K562 (cell line): ENCODE data around the gene ENDOU. TPM values are rescaled to one million over a fixed set of nuclear protein-coding genes. Genes with fewer than 3 reads are reported as not detected.
A peak's percentile ranks its signal among the peaks of the same experiment; 100 is the strongest.

Source experiments
- CHD2 ChIP-seq: IDR thresholded peaks from 2 replicates; pipeline ENCODE4 v1.6.1; 2011; ENCODE audit warnings: low read depth, low read length
- KLF10 ChIP-seq: fragments of 250-450 bp; sonication (Bioruptor Pico); IDR thresholded peaks from 2 replicates; pipeline ENCODE4 v1.6.1; 2021; ENCODE audit warnings: matching md5 sums
- RBM34 ChIP-seq: fragments of 200-400 bp; formaldehyde crosslinking; IDR thresholded peaks from 2 replicates; pipeline ENCODE4 v1.6.1; 2018; ENCODE audit warnings: low read length, borderline replicate concordance; ENCODE audit not compliant: insufficient read depth
- SNIP1 ChIP-seq: fragments of 450-650 bp; IDR thresholded peaks from 2 replicates; pipeline ENCODE4 v1.7.1; 2017; ENCODE audit warnings: low read depth, mild to moderate bottlenecking
- TAF9B ChIP-seq: fragments of 450-650 bp; IDR thresholded peaks from 2 replicates; pipeline ENCODE4 v1.6.1; 2018; ENCODE audit warnings: mild to moderate bottlenecking; ENCODE audit not compliant: partially characterized antibody
- TBP ChIP-seq: optimal IDR thresholded peaks from 2 replicates; pipeline ENCODE3; 2011; ENCODE audit warnings: low read depth, low read length, improper control_type of control experiment
- ZNF707 ChIP-seq: fragments of 250-450 bp; sonication (Bioruptor Pico); conservative IDR thresholded peaks from 2 replicates; pipeline ENCODE4 v1.8.0; 2022; ENCODE audit warnings: inconsistent platforms, mild to moderate bottlenecking, moderate library complexity
- ZNF764 ChIP-seq: fragments of 250-450 bp; sonication (Bioruptor Pico); IDR thresholded peaks from 2 replicates; pipeline ENCODE4 v1.4.0; 2020; ENCODE audit warnings: low read depth, mild to moderate bottlenecking, moderate library complexity
- polyA plus RNA-seq, 8 experiments: library from polyadenylated mRNA; depleted of rRNA in 4 of 8; stranded (reverse) in 5 of 8; unstranded in 3 of 8; fragments of >200 nt; fragmentation: Nextera tagmentation in 2 of 8; fragmentation: Illumina TruSeq in 1 of 8; extraction: Ambion mirVana in 2 of 8; extraction: Trizol in 1 of 8; gene quantifications; 2 replicates each; pipeline versions ENCODE4 v1.2.1 to v1.2.3, GENCODE V29; 2011 to 2014; ENCODE audit warnings: inconsistent platforms in 1 of 8, missing spikeins in 1 of 8
- total RNA-seq, 7 experiments: library from RNA; depleted of rRNA in 6 of 7; stranded (reverse); fragments of >200 nt in 6 of 7; fragmentation: Illumina TruSeq in 2 of 7; extraction: Trizol in 2 of 7; gene quantifications; 2 replicates each; pipeline versions ENCODE4 v1.2.1 to v1.2.3, GENCODE V29; 2011 to 2021; ENCODE audit warnings: low replicate concordance in 1 of 7
- TF ChIP-seq, protein P1 (sequence below): fragments of 450-650 bp; formaldehyde crosslinking; IDR thresholded peaks from 2 replicates; pipeline ENCODE4 v1.4.0; 2020; ENCODE audit warnings: mild to moderate bottlenecking, mixed read lengths
- TF ChIP-seq, protein P2 (sequence below): fragments of 250-450 bp; sonication (Bioruptor Pico); IDR thresholded peaks from 2 replicates; pipeline ENCODE4 v1.9.0; 2021; ENCODE audit warnings: mild to moderate bottlenecking, inconsistent platforms
- TF ChIP-seq, protein P3 (sequence below): sonication (generic); formaldehyde crosslinking; IDR thresholded peaks from 2 replicates; pipeline ENCODE4 v1.8.1; 2023; ENCODE audit warnings: missing genetic modification reagents, mild to moderate bottlenecking, borderline replicate concordance
- TF ChIP-seq, protein P4 (sequence below): fragments of 250-450 bp; sonication (Bioruptor Pico); IDR thresholded peaks from 2 replicates; pipeline ENCODE4 v1.5.0; 2020; ENCODE audit warnings: mild to moderate bottlenecking, borderline replicate concordance

The ENDOU gene
- total and polyA plus RNA-seq, 9 of the 15 experiments (the other 6 are each of a cell fraction or from before 2014, with no cell fraction given): 0.03 TPM; not detected in 8

DNA sequence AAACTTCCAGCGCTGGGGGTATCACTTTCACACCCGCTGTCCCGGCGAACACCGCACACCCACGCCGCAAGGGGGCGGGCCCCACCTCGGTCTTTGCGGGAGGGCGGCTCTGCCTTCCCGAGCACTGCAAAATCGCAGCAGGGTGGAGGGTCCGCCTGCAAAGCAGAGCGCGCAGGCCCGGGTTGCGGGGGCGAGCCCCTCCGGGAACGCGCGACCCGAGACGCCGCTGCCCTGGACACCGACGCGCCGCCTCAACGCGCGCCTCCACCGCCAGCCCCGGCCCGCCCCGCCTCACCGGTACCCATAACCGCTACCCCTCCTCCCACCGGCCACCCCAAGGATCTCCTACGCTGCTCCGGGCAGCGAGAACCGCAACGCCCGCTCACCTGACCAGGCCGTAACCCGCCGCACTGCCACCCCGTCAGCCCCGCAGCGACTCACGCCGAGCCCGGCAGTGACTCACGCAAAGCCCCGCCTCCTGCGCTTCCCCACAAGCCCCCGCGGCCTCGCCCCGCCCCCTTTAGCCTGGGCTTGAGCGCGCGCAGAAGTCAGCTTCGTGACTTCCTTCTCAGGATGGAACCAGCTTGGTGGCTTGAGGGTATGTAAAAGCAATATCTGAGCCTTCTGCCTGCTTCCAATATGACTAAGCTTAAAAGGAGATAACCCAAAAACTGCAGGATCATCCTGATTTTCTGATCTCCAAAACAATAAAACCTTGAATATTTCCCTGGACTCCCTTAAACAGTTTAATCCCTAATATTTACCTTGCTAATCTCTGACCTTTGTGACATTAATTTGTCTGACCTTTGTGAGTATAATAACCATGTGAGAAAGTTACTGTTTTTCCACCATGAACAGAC, 19.5 kb downstream of the ENDOU start, which contains the start of gene RPAP3 (continued):
- TF ChIP-seq ZNF764 (CRISPR knock-in tag) (no peak), SNIP1 (no peak), TBP (peak; percentile 89), ZNF707 (no peak), RBM34 (no peak), TAF9B (peak; percentile 72), KLF10 (CRISPR knock-in tag) (no peak), CHD2 (no peak)
- TF ChIP-seq, protein P1, sequence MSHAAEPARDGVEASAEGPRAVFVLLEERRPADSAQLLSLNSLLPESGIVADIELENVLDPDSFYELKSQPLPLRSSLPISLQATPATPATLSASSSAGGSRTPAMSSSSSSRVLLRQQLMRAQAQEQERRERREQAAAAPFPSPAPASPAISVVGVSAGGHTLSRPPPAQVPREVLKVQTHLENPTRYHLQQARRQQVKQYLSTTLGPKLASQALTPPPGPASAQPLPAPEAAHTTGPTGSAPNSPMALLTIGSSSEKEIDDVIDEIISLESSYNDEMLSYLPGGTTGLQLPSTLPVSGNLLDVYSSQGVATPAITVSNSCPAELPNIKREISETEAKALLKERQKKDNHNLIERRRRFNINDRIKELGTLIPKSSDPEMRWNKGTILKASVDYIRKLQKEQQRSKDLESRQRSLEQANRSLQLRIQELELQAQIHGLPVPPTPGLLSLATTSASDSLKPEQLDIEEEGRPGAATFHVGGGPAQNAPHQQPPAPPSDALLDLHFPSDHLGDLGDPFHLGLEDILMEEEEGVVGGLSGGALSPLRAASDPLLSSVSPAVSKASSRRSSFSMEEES: no peak
- TF ChIP-seq, protein P2, sequence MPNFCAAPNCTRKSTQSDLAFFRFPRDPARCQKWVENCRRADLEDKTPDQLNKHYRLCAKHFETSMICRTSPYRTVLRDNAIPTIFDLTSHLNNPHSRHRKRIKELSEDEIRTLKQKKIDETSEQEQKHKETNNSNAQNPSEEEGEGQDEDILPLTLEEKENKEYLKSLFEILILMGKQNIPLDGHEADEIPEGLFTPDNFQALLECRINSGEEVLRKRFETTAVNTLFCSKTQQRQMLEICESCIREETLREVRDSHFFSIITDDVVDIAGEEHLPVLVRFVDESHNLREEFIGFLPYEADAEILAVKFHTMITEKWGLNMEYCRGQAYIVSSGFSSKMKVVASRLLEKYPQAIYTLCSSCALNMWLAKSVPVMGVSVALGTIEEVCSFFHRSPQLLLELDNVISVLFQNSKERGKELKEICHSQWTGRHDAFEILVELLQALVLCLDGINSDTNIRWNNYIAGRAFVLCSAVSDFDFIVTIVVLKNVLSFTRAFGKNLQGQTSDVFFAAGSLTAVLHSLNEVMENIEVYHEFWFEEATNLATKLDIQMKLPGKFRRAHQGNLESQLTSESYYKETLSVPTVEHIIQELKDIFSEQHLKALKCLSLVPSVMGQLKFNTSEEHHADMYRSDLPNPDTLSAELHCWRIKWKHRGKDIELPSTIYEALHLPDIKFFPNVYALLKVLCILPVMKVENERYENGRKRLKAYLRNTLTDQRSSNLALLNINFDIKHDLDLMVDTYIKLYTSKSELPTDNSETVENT (CRISPR knock-in tag): no peak
- TF ChIP-seq, protein P3, sequence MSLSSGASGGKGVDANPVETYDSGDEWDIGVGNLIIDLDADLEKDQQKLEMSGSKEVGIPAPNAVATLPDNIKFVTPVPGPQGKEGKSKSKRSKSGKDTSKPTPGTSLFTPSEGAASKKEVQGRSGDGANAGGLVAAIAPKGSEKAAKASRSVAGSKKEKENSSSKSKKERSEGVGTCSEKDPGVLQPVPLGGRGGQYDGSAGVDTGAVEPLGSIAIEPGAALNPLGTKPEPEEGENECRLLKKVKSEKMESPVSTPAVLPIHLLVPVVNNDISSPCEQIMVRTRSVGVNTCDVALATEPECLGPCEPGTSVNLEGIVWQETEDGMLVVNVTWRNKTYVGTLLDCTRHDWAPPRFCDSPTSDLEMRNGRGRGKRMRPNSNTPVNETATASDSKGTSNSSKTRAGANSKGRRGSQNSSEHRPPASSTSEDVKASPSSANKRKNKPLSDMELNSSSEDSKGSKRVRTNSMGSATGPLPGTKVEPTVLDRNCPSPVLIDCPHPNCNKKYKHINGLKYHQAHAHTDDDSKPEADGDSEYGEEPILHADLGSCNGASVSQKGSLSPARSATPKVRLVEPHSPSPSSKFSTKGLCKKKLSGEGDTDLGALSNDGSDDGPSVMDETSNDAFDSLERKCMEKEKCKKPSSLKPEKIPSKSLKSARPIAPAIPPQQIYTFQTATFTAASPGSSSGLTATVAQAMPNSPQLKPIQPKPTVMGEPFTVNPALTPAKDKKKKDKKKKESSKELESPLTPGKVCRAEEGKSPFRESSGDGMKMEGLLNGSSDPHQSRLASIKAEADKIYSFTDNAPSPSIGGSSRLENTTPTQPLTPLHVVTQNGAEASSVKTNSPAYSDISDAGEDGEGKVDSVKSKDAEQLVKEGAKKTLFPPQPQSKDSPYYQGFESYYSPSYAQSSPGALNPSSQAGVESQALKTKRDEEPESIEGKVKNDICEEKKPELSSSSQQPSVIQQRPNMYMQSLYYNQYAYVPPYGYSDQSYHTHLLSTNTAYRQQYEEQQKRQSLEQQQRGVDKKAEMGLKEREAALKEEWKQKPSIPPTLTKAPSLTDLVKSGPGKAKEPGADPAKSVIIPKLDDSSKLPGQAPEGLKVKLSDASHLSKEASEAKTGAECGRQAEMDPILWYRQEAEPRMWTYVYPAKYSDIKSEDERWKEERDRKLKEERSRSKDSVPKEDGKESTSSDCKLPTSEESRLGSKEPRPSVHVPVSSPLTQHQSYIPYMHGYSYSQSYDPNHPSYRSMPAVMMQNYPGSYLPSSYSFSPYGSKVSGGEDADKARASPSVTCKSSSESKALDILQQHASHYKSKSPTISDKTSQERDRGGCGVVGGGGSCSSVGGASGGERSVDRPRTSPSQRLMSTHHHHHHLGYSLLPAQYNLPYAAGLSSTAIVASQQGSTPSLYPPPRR: no peak
- TF ChIP-seq, protein P4, sequence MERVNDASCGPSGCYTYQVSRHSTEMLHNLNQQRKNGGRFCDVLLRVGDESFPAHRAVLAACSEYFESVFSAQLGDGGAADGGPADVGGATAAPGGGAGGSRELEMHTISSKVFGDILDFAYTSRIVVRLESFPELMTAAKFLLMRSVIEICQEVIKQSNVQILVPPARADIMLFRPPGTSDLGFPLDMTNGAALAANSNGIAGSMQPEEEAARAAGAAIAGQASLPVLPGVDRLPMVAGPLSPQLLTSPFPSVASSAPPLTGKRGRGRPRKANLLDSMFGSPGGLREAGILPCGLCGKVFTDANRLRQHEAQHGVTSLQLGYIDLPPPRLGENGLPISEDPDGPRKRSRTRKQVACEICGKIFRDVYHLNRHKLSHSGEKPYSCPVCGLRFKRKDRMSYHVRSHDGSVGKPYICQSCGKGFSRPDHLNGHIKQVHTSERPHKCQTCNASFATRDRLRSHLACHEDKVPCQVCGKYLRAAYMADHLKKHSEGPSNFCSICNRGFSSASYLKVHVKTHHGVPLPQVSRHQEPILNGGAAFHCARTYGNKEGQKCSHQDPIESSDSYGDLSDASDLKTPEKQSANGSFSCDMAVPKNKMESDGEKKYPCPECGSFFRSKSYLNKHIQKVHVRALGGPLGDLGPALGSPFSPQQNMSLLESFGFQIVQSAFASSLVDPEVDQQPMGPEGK (CRISPR knock-in tag): no peak
